ENCODE measurements around the gene ABHD12B. TPM values are rescaled to one million over a fixed set of nuclear protein-coding genes. Genes with fewer than 3 reads are reported as not detected.

ABHD12B gene
- total and polyA plus RNA-seq, 9 of the 15 experiments (the other 6 are each of a cell fraction or from before 2014, with no cell fraction given): not detected

GRCh38 chr14:50943943-50944646, 72.2 kb downstream of the ABHD12B start, which contains the start of gene PYGL (continued):
- TF ChIP-seq U2AF1 (optimal IDR thresholded peaks at IDR 0.05; ENCODE audit: low read depth, low read length) (no peak), SMAD1 (IDR thresholded peaks at IDR 0.05; ENCODE audit: low read depth, low read length, partially characterized antibody) (no peak), ZNF280B (CRISPR knock-in tag; IDR thresholded peaks at IDR 0.05) (no peak), CBX2 (IDR thresholded peaks at IDR 0.05; ENCODE audit: insufficient read depth, low read length, poor library complexity, severe bottlenecking) (no peak), CHD4 (IDR thresholded peaks at IDR 0.05; ENCODE audit: insufficient read depth, insufficient replicate concordance, low read depth, low read length, poor library complexity, severe bottlenecking) (no peak), EP400 (IDR thresholded peaks at IDR 0.05) (peak; percentile 73; the same call in 1 of the 2 replicates), HOMEZ (CRISPR knock-in tag; IDR thresholded peaks at IDR 0.05) (no peak), NRF1 (conservative IDR thresholded peaks at IDR 0.05 in 1 of 2, IDR thresholded peaks at IDR 0.05 in 1 of 2) (peak; percentile 92 to 93), MTF1 (CRISPR knock-in tag; IDR thresholded peaks at IDR 0.05; ENCODE audit: borderline replicate concordance) (no peak), TAF15 (IDR thresholded peaks at IDR 0.05; ENCODE audit: low read depth, low read length) (no peak), RBBP5 (IDR thresholded peaks at IDR 0.05; ENCODE audit: borderline replicate concordance, insufficient read depth, low read length, poor library complexity, severe bottlenecking) (peak; percentile 91), AFF4 (CRISPR knock-in tag; IDR thresholded peaks at IDR 0.05) (no peak), KDM2B (CRISPR knock-in tag; IDR thresholded peaks at IDR 0.05) (no peak), HNRNPK (IDR thresholded peaks at IDR 0.05; ENCODE audit: low read depth, low read length, poor library complexity, severe bottlenecking) (no peak)
